HepG2 (cell line): ENCODE data around the gene UGT1A7. TPM values are rescaled to one million over a fixed set of nuclear protein-coding genes. Genes with fewer than 3 reads are reported as not detected.

ENCODE experiments used
- ARHGAP35 ChIP-seq: sonication (generic); formaldehyde crosslinking; IDR thresholded peaks from 2 replicates; pipeline ENCODE4 v1.9.0; 2022; ENCODE audit warnings: mild to moderate bottlenecking, inconsistent platforms, moderate library complexity, missing genetic modification reagents, borderline replicate concordance
- ELF3 ChIP-seq: IDR thresholded peaks from 2 replicates; pipeline ENCODE4 v1.6.1; 2016; ENCODE audit warnings: missing genetic modification reagents, missing compliant biosample characterization
- ELF4 ChIP-seq: sonication (generic); formaldehyde crosslinking; IDR thresholded peaks from 2 replicates; pipeline ENCODE4 v1.5.0; 2020; ENCODE audit warnings: missing genetic modification reagents, mild to moderate bottlenecking, moderate library complexity, borderline replicate concordance
- FOXA1 ChIP-seq, 2 experiments: fragments of 450-650 bp in 1 of 2; sonication (generic) in 1 of 2; formaldehyde crosslinking in 1 of 2; IDR thresholded peaks; 2 replicates each; pipeline versions ENCODE4 v1.4.0 to v1.6.1; 2016 to 2020; ENCODE audit warnings: missing genetic modification reagents in 1 of 2
- FOXO1 ChIP-seq: sonication (generic); formaldehyde crosslinking; IDR thresholded peaks from 2 replicates; pipeline ENCODE4 v1.4.0; 2020; ENCODE audit warnings: missing genetic modification reagents
- HCFC1 ChIP-seq: fragments of 150-350 bp; IDR thresholded peaks from 2 replicates; pipeline ENCODE4 v1.6.1; 2014; ENCODE audit warnings: low read depth, low read length
- HMG20A ChIP-seq: IDR thresholded peaks from 2 replicates; pipeline ENCODE4 v1.6.1; 2016; ENCODE audit warnings: borderline replicate concordance
- HMG20B ChIP-seq: conservative IDR thresholded peaks from 2 replicates; pipeline ENCODE4 v1.6.1; 2016; ENCODE audit warnings: missing genetic modification reagents, missing compliant biosample characterization
- JUNB ChIP-seq: sonication (generic); formaldehyde crosslinking; IDR thresholded peaks from 2 replicates; pipeline ENCODE4 v1.8.0; 2022; ENCODE audit warnings: missing genetic modification reagents, mild to moderate bottlenecking, borderline replicate concordance
- MAZ ChIP-seq, 2 experiments: sonication (generic) in 1 of 2; formaldehyde crosslinking in 1 of 2; IDR thresholded peaks; 2 replicates each; pipeline versions ENCODE4 v1.5.0 to v1.6.1; 2012 to 2020; ENCODE audit warnings: low read depth in 2 of 2, mild to moderate bottlenecking in 2 of 2, borderline replicate concordance in 1 of 2, improper control_type of control experiment in 1 of 2, low read length in 1 of 2, missing genetic modification reagents in 1 of 2, moderate library complexity in 1 of 2
- NR2F1 ChIP-seq, 2 experiments: fragments of 450-650 bp in 1 of 2; formaldehyde crosslinking in 1 of 2; IDR thresholded peaks; 2 replicates each; pipeline versions ENCODE4 v1.5.0 to v1.6.1; 2016 to 2020; ENCODE audit warnings: mild to moderate bottlenecking in 1 of 2, missing compliant biosample characterization in 1 of 2, missing genetic modification reagents in 1 of 2, moderate library complexity in 1 of 2
- PAWR ChIP-seq: sonication (generic); formaldehyde crosslinking; IDR thresholded peaks from 2 replicates; pipeline ENCODE4 v1.4.0; 2020; ENCODE audit warnings: missing genetic modification reagents, mild to moderate bottlenecking, borderline replicate concordance
- RFX3 ChIP-seq: IDR thresholded peaks from 2 replicates; pipeline ENCODE4 v1.6.1; 2016; ENCODE audit warnings: missing biosample characterization, missing genetic modification reagents
- SALL2 ChIP-seq: sonication (generic); formaldehyde crosslinking; IDR thresholded peaks from 2 replicates; pipeline ENCODE4 v1.8.1; 2023; ENCODE audit warnings: mild to moderate bottlenecking, missing genetic modification reagents, inconsistent platforms
- SIX1 ChIP-seq: sonication (generic); formaldehyde crosslinking; IDR thresholded peaks from 2 replicates; pipeline ENCODE4 v1.4.0; 2020; ENCODE audit warnings: missing genetic modification reagents, borderline replicate concordance
- SRSF1 ChIP-seq: fragments of 200-400 bp; formaldehyde crosslinking; optimal IDR thresholded peaks from 2 replicates; pipeline ENCODE3; 2017; ENCODE audit warnings: mild to moderate bottlenecking, low read depth, low read length, moderate library complexity
- TARDBP ChIP-seq: sonication (generic); formaldehyde crosslinking; IDR thresholded peaks from 2 replicates; pipeline ENCODE4 v1.8.0; 2022; ENCODE audit warnings: mild to moderate bottlenecking, missing genetic modification reagents
- XRCC5 ChIP-seq: fragments of 200-400 bp; formaldehyde crosslinking; optimal IDR thresholded peaks from 2 replicates; pipeline ENCODE3; 2017; ENCODE audit warnings: mild to moderate bottlenecking, low read length
- ZC3H4 ChIP-seq: sonication (generic); formaldehyde crosslinking; IDR thresholded peaks from 2 replicates; pipeline ENCODE4 v1.4.0; 2020; ENCODE audit warnings: missing genetic modification reagents, borderline replicate concordance
- ZFY ChIP-seq: sonication (generic); formaldehyde crosslinking; IDR thresholded peaks from 2 replicates; pipeline ENCODE4 v1.4.0; 2020; ENCODE audit warnings: missing genetic modification reagents
- ZNF30 ChIP-seq: sonication (generic); formaldehyde crosslinking; IDR thresholded peaks from 2 replicates; pipeline ENCODE4 v1.5.0; 2020; ENCODE audit warnings: mild to moderate bottlenecking, missing genetic modification reagents
- ZNF331 ChIP-seq: sonication (generic); formaldehyde crosslinking; IDR thresholded peaks from 2 replicates; pipeline ENCODE4 v1.4.0; 2020; ENCODE audit warnings: missing genetic modification reagents
- ZNF34 ChIP-seq: sonication (generic); formaldehyde crosslinking; IDR thresholded peaks from 2 replicates; pipeline ENCODE4 v1.4.0; 2020; ENCODE audit warnings: mild to moderate bottlenecking, missing genetic modification reagents, borderline replicate concordance
- ZNF367 ChIP-seq: sonication (generic); formaldehyde crosslinking; IDR thresholded peaks from 2 replicates; pipeline ENCODE4 v1.4.0; 2020; ENCODE audit warnings: missing genetic modification reagents, borderline replicate concordance
- ZNF552 ChIP-seq: sonication (generic); formaldehyde crosslinking; IDR thresholded peaks from 2 replicates; pipeline ENCODE4 v1.9.0; 2022; ENCODE audit warnings: missing genetic modification reagents, mild to moderate bottlenecking, borderline replicate concordance
- ZNF589 ChIP-seq: sonication (generic); formaldehyde crosslinking; conservative IDR thresholded peaks from 2 replicates; pipeline ENCODE4 v1.8.0; 2022; ENCODE audit warnings: mild to moderate bottlenecking, moderate library complexity, missing genetic modification reagents
- polyA plus RNA-seq, 8 experiments: library from polyadenylated mRNA; depleted of rRNA in 3 of 8; stranded (reverse) in 7 of 8; unstranded in 1 of 8; fragments of >200 nt; fragmentation: Illumina TruSeq in 4 of 8; extraction: Trizol in 4 of 8; gene quantifications; 2 replicates each; pipeline versions ENCODE4 v1.2.1 to v1.2.3, GENCODE V29; 2011 to 2016; ENCODE audit warnings: low read depth in 4 of 8, missing spikeins in 1 of 8, mixed read lengths in 1 of 8; ENCODE audit not compliant: insufficient read depth in 1 of 8
- total RNA-seq, 5 experiments: library from RNA; depleted of rRNA; stranded (reverse); fragments of >200 nt; fragmentation: Illumina TruSeq; extraction: Trizol; gene quantifications; 2 replicates each; pipeline ENCODE4 v1.2.3, GENCODE V29; 2016; ENCODE audit warnings: low read depth in 1 of 5
- TF ChIP-seq, protein P1 (sequence below): sonication (generic); formaldehyde crosslinking; IDR thresholded peaks from 2 replicates; pipeline ENCODE4 v1.5.0; 2020; ENCODE audit warnings: mild to moderate bottlenecking, missing genetic modification reagents, borderline replicate concordance
- TF ChIP-seq, protein P2 (sequence below): IDR thresholded peaks from 2 replicates; pipeline ENCODE4 v1.6.1; 2016

Gene UGT1A7
- total and polyA plus RNA-seq, 2 of the 13 experiments (the other 11 are each of a cell fraction or from before 2014, with no cell fraction given): not detected

DNA sequence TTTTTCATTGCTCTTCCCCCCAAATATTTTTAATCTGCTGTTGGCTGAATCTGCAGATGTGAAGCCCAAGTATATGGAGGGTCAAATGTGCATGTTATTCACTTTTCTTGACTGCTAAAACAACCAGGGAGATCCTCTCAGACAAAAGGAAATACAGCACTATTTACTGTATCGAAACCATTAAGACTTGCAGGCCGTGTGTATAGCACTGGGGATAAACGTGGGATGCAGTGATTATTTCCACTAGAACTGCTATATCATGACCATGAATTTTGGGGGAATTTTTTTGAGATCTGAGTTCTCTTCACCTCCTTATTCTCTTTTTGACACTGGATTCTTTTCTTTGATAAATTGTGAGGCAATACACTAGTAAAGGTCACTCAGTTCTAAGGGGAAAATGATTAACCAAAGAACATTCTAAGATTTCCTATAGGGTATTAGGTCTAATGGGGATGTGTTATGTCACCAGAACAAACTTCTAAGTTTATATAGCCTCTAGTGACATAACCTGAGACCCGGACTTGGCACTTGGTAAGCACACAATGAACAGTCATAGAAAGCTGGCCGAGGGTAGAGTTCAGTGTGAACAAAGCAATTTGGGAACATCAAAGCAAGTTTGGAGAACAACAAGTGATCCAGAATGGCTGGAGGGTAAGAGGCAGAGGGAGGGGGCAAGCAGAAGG, 63.5 kb downstream of the UGT1A7 start (continued):
- no peak for TF ChIP-seq ARHGAP35 (CRISPR knock-in tag)
- TF ChIP-seq ZFY (CRISPR knock-in tag): no peak
- no peak for TF ChIP-seq ZNF30
- peak; percentile 98 for TF ChIP-seq TARDBP (CRISPR knock-in tag)
- TF ChIP-seq ZNF552: no peak
- no peak for TF ChIP-seq ZNF34 (CRISPR knock-in tag)
- TF ChIP-seq MAZ (IDR thresholded peaks at IDR 0.05; ENCODE audit: borderline replicate concordance, low read depth, low read length): no peak
- TF ChIP-seq MAZ (CRISPR knock-in tag; IDR thresholded peaks at IDR 0.05; ENCODE audit: low read depth): peak; percentile 58; the same call in 1 of the 2 replicates
- peak; percentile 98 for TF ChIP-seq HMG20A (CRISPR knock-in tag)
- TF ChIP-seq SRSF1: no peak
- peak; percentile 88 for TF ChIP-seq ELF3 (CRISPR knock-in tag)
- peak; percentile 59; the same call in 1 of the 2 replicates for TF ChIP-seq ZNF589
- no peak for TF ChIP-seq ZC3H4 (CRISPR knock-in tag)
- peak; percentile 97 for TF ChIP-seq FOXO1 (CRISPR knock-in tag)
- TF ChIP-seq HCFC1: no peak
- no peak; the same call in 1 of the 2 replicates for TF ChIP-seq SALL2 (CRISPR knock-in tag)
- peak; percentile 60 for TF ChIP-seq FOXA1 (IDR thresholded peaks at IDR 0.05)
- TF ChIP-seq FOXA1 (CRISPR knock-in tag; IDR thresholded peaks at IDR 0.05): peak; percentile 93
- TF ChIP-seq JUNB (CRISPR knock-in tag): peak; percentile 76
- peak; percentile 98 for TF ChIP-seq HMG20B (CRISPR knock-in tag)
- peak; percentile 94 for TF ChIP-seq SIX1
- no peak for TF ChIP-seq RFX3 (CRISPR knock-in tag)
- TF ChIP-seq ZNF331: peak; percentile 84
- TF ChIP-seq, protein P1, sequence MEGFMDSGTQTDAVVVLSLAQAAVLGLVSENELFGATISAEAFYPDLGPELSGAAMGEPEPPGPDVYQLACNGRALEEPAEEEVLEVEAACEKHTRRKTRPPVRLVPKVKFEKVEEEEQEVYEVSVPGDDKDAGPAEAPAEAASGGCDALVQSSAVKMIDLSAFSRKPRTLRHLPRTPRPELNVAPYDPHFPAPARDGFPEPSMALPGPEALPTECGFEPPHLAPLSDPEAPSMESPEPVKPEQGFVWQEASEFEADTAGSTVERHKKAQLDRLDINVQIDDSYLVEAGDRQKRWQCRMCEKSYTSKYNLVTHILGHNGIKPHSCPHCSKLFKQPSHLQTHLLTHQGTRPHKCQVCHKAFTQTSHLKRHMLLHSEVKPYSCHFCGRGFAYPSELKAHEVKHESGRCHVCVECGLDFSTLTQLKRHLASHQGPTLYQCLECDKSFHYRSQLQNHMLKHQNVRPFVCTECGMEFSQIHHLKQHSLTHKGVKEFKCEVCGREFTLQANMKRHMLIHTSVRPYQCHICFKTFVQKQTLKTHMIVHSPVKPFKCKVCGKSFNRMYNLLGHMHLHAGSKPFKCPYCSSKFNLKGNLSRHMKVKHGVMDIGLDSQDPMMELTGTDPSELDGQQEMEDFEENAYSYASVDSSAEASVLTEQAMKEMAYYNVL (CRISPR knock-in tag): peak; percentile 94
- peak; percentile 97 to 99 for TF ChIP-seq NR2F1 (CRISPR knock-in tag; IDR thresholded peaks at IDR 0.05)
- TF ChIP-seq, protein P2, sequence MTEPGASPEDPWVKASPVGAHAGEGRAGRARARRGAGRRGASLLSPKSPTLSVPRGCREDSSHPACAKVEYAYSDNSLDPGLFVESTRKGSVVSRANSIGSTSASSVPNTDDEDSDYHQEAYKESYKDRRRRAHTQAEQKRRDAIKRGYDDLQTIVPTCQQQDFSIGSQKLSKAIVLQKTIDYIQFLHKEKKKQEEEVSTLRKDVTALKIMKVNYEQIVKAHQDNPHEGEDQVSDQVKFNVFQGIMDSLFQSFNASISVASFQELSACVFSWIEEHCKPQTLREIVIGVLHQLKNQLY (CRISPR knock-in tag): peak; percentile 84
- no peak for TF ChIP-seq PAWR
- peak; percentile 15 for TF ChIP-seq XRCC5
- TF ChIP-seq ELF4 (CRISPR knock-in tag): no peak; the same call in 1 of the 2 replicates
- no peak for TF ChIP-seq ZNF367 (CRISPR knock-in tag)
